GM21737 (cell line): ENCODE measurements around the gene DUSP22.
"Not testable (repeated sequence)": the region's sequence is repeated elsewhere in the genome, so short reads cannot be mapped to it uniquely, and the experiment has no call there.

ENCODE experiments used
- ATAC-seq: cut with Tn5 transposase; IDR thresholded peaks from one replicate; pipeline ENCODE4 v1.9.1; 2021; ENCODE audit warnings: mild to moderate bottlenecking, moderate library complexity; ENCODE audit not compliant: unreplicated experiment

Gene DUSP22

DNA sequence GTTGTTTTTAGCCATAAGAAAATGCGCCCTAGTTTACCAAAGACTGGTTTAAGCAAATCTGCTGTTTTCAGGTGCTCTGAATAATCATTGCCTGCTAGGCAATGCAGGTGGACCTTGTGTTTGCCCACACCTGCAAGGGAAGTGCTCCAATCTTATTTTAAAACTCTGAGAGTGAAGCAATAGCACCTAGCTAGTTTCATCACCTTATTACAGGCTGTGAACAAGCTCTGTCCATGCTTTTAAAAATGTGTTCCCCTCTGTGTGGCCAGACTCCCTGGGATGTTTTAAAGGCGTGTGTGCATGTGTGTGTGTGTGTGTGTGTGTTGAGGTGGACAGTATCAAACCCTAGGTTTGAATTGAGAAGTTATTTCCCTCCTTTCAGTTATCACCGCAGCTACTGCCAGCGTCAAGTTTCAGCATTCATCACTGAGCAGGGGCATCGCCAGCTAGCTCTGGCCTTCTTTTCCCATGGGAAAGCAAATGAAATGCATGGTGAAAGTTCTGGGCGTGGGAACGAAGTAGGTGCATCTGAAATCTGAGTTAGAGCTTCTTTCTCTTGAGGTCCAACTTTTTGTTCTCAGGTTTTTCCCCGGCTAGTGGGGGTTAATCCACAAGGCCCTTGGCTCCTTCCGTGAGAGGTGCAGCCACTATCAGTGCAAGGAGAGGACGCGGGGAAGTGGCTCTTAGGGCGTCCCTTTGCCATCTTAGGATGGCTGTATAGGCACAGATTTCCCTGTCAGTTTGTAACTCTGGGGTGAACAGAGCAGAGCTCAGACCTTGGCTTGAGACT lies 30.8 kb downstream of the DUSP22 start:
- ATAC-seq: no peak

DNA sequence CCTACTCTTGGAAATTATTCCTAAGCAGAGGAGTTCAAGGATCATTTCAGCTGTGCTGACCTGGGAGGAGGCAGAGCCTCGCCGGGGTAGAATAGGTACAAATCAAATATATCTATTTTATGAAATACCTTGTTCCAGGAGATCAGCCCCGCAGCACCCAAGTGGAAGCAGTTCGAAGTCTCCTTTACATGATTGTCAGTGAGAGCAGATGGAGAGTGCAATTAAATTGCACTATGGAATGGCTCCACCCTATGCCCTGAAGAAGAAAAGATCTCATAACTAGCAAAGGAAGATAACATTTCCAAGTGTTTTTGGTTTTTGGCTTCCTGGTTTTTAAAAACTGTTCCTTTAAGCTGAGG lies 31.4 kb downstream of the DUSP22 start:
- no peak for ATAC-seq

GRCh38 chr6:324116-324728 lies 31.9 kb downstream of the DUSP22 start:
- no peak for ATAC-seq

DNA sequence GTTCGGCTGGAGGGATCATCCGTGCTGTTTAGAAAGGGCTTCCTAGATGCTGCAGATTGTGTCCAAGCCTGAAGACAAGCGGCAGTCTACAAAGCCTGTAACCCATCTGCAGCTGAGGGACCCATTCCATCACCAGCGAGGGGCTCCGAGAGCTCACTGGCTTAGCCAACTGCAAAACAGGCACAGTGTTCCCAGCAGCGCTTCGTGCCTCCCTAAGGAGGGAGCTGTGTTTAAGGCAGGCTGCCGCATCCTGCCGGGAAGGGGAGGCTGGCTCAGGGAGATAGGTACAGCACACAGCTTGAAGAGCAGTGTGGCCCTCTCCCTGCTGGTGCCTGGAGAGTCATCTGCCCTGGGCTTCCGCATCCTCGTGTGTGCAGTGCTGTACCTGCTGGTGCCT lies 32.4 kb downstream of the DUSP22 start:
- ATAC-seq: no peak

- ATAC-seq: not testable (repeated sequence)
Measured at GRCh38 chr6:325161-325860, 33.0 kb downstream of the DUSP22 start.

- ATAC-seq: not testable (repeated sequence)
Measured at GRCh38 chr6:326066-326465, 33.8 kb downstream of the DUSP22 start.

DNA sequence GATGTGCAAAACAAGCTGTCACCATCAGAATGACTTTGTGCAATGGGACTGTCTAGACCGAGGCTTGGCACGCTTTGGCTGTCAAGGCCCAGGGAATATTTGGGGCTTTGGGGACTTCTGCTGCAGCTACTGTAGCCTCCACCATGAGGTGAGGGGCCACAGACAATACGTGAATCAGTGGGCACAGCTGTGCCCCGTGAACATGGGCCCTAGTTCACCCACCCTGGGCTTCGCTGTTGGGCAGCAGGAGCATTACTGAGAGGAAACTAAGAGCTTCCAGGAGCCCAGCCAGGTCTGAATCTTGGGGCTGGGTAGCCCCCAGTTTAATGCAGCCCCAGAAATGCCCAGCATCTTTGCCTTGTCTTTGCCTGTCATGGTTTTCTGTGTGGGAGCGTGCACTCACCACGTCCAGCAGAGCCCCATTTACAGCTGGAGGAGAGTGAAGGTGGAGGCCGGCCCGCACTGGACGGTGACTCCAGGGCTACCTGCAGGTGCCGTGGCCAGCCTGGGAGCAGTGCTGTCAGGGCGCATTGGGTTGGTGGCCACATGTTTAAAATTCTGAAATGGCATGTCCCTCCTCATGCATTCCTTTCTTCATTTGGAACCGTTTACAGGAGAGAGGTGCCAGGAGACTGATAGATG lies 34.7 kb downstream of the DUSP22 start:
- ATAC-seq: no peak

GRCh38 chr6:327538-328116 lies 35.3 kb downstream of the DUSP22 start:
- no peak for ATAC-seq

DNA sequence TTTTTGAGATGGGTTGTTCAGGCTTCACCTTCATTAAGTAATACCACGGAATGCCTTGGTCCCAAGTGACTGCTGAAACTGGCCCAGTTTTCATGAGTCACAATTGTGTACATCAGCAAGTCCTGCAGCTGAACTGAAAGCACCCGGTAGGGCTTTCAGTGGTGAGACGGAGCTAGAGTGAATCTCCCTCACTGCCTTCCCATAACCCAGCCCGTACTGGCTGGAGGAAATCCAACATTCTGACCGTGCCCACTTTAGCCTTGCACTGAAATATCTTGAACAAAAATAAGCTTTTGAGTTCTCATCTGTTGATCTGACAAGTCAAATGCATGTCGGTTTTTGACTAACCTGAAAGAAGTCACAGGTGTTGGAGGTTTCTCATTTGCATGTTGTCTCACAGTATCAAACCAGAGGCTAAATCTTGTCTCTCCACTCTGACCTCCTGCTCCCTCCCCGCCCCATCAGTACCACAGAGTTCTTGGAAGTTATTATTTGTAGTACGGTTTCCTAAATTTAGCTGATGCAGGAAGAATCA lies 35.9 kb downstream of the DUSP22 start:
- ATAC-seq: peak; percentile 69

GRCh38 chr6:328924-329323 lies 36.6 kb downstream of the DUSP22 start:
- ATAC-seq: no peak

- ATAC-seq: no peak
Measured at GRCh38 chr6:329888-330691, 37.8 kb downstream of the DUSP22 start.

DNA sequence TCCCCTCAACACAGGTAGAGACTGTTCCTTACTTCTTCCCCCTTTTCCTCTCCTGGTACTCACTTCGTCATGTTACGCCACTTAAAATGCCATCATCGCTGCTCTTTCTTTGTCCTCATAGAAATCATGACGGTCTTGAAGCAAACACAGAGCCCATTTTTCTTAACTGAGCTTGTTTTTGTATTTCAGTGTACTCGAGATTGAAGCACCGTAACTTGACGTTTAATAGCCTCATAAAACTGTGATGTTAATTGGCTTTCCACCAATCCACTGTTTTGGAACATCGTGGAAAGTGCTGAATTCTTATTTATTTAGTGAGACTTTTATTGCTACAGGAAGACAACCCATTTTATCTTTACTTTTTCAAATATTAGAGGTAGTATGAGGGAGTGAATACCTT lies 38.7 kb downstream of the DUSP22 start:
- no peak for ATAC-seq

DNA sequence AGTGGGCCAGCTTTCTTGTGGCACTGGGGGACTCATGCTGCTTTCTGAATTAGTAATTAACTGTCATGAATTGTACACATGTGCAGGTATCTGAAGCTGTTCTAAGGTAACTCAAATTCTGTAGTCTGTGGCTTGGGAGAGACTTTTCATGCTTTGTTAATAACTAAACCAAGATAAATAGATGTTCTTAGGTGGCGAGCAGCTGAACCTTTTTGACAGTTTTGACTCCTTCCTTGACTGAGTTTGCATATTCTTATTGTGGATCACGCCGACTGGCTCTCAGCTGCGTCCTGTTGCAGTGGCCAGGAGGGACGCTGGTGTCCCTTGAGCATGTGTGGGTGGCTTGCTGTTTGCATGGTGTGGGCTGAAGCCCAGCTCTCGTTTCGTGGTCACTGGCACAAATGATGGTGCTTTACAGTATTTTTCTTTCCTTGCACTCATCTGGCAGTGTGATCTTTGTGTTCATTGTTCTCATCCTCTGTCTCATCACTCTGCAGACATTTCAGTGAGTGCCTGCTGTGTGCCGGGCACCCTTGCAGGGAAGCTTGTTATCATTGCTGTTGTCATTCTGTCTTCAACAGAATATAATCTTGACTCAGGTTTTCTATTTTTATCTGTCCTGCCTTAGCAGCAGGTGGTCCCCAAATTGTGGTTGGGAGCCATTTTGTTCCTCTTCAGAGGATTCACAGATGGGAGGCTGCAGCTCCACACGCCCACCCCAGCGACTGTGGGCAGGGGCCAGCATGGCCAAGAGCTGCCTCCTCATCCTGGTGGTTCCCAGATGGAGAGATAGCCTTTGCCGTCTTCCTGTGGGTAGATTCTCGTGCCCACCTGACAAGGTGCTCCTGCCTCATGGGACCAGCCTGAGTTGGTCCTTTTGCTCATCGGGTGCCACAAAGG lies 39.6 kb downstream of the DUSP22 start:
- peak; percentile 45 for ATAC-seq

- no peak for ATAC-seq
Measured at GRCh38 chr6:332671-333070, 40.4 kb downstream of the DUSP22 start.

DNA sequence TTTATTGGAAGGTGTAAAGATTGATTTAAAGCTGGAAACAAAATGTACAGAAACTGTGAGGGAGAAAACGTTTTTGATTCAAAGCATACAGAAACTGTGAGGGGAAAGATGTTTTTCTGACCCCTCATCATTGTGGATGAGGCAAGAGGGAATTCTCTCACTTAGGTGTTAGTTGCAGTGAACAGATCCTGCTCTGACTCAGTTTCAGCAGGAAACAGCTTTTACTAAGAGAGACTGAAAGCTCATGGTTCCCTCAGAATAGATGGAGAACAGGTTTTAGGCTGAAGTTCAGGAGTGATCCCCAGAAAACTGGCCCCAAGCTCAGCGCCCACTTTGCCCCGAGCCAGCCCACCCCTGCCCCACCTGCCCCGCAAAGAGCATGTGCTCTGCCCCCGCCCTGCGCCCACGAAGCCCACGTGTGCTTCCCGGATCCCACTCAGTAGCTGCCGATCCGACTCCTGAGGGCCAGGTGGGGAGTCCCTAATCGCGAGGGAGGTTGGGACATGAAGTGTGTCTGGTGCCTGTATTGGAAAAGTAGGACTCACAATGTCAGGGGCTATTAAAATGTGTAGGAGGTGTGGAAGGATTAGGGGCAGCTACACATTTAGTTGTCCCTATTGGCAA lies 41.2 kb downstream of the DUSP22 start:
- no peak for ATAC-seq

- no peak for ATAC-seq
Measured at GRCh38 chr6:334536-335510, 42.5 kb downstream of the DUSP22 start.

DNA sequence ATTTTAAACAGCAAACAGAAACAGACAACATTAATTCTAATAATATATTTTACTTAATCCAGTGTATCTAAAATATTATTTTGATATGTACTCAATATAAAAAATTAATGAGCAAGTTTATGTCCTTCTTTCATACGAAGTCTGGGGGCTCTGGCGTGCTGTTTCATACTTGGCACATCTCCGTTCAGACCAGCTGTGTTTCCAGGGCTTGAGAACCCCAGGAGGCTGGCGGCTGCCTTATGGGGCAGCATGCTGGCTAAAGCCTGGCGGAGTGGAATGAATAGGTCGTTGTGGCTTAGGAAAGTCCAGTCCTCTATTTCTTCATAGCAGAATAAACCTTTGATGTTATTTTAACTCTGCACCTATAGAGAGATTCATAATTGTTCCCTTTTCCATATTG lies 43.3 kb downstream of the DUSP22 start:
- ATAC-seq: no peak
